Stimulated activated CD8-positive, alpha-beta memory T cell treated with anti-CD3 and anti-CD28 coated beads, Interleukin-4, amount 100 ng/mL, for 1 hour (primary cell): ENCODE results near the gene LPCAT2.

ENCODE experiments used
- DNase-seq, 2 donors: peaks; one replicate each; pipeline ENCODE4 v3.0.0-alpha.2; 2020; ENCODE audit warnings: low read depth in 2 of 2, low spot score in 1 of 2

The LPCAT2 gene

GRCh38 chr16:55501549-55502322, 7.1 kb upstream of the LPCAT2 start:
- DNase-seq: no peak

- no peak for DNase-seq
Observed at GRCh38 chr16:55502801-55503366, 6.0 kb upstream of the LPCAT2 start.

- no peak for DNase-seq
Observed at GRCh38 chr16:55503726-55504550, 4.9 kb upstream of the LPCAT2 start.

GRCh38 chr16:55505333-55506015, 3.4 kb upstream of the LPCAT2 start:
- no peak for DNase-seq

GRCh38 chr16:55506083-55506482, 2.8 kb upstream of the LPCAT2 start:
- DNase-seq: no peak

- no peak for DNase-seq
Observed at GRCh38 chr16:55506708-55507107, 2.2 kb upstream of the LPCAT2 start.

- no peak for DNase-seq
Observed at GRCh38 chr16:55508271-55508921, 476 bp upstream of the LPCAT2 start.

GRCh38 chr16:55510185-55510805, 1.4 kb downstream of the LPCAT2 start:
- DNase-seq: no peak

- DNase-seq: no peak
Observed at GRCh38 chr16:55512941-55513340, 4.1 kb downstream of the LPCAT2 start.

GRCh38 chr16:55513616-55514015, 4.7 kb downstream of the LPCAT2 start:
- DNase-seq: no peak

- no peak for DNase-seq
Observed at GRCh38 chr16:55515111-55515510, 6.2 kb downstream of the LPCAT2 start.

GRCh38 chr16:55521792-55522191, 12.9 kb downstream of the LPCAT2 start:
- no peak for DNase-seq

GRCh38 chr16:55526441-55526840, 17.6 kb downstream of the LPCAT2 start:
- no peak for DNase-seq

GRCh38 chr16:55527885-55528284, 19.0 kb downstream of the LPCAT2 start:
- DNase-seq: no peak

- no peak for DNase-seq
Observed at GRCh38 chr16:55529018-55529417, 20.1 kb downstream of the LPCAT2 start.

GRCh38 chr16:55530316-55530856, 21.5 kb downstream of the LPCAT2 start:
- no peak for DNase-seq

- DNase-seq: no peak
Observed at GRCh38 chr16:55532227-55532626, 23.4 kb downstream of the LPCAT2 start.

- DNase-seq: no peak
Observed at GRCh38 chr16:55534756-55535155, 25.9 kb downstream of the LPCAT2 start.

GRCh38 chr16:55539049-55539448, 30.2 kb downstream of the LPCAT2 start:
- no peak for DNase-seq

GRCh38 chr16:55539488-55539887, 30.6 kb downstream of the LPCAT2 start:
- no peak for DNase-seq
